HepG2 (cell line): ENCODE data around the gene PEX11A. TPM values are rescaled to one million over a fixed set of nuclear protein-coding genes. Genes with fewer than 3 reads are reported as not detected.

ENCODE experiments used
- ARNT ChIP-seq: fragments of 450-650 bp; IDR thresholded peaks from 2 replicates; pipeline ENCODE4 v1.6.1; 2017
- FOXJ3 ChIP-seq: sonication (generic); formaldehyde crosslinking; IDR thresholded peaks from 2 replicates; pipeline ENCODE4 v1.4.0; 2020; ENCODE audit warnings: missing genetic modification reagents, mild to moderate bottlenecking, borderline replicate concordance
- KAT8 ChIP-seq: IDR thresholded peaks from 2 replicates; pipeline ENCODE4 v1.6.1; 2016; ENCODE audit warnings: missing genetic modification reagents, missing compliant biosample characterization
- KDM5A ChIP-seq: fragments of 200-600 bp; sonication (generic); IDR thresholded peaks from 2 replicates; pipeline ENCODE4 v1.7.0; 2018; ENCODE audit warnings: antibody characterized with exemption, mild to moderate bottlenecking, low read length, borderline replicate concordance
- KLF11 ChIP-seq: IDR thresholded peaks from 2 replicates; pipeline ENCODE4 v1.6.1; 2016; ENCODE audit warnings: missing compliant biosample characterization
- MED8 ChIP-seq: sonication (generic); formaldehyde crosslinking; IDR thresholded peaks from 2 replicates; pipeline ENCODE4 v1.8.1; 2023; ENCODE audit warnings: mild to moderate bottlenecking, missing genetic modification reagents; ENCODE audit not compliant: insufficient replicate concordance
- NKX3-1 ChIP-seq: sonication (generic); formaldehyde crosslinking; IDR thresholded peaks from 2 replicates; pipeline ENCODE4 v1.5.0; 2020; ENCODE audit warnings: missing genetic modification reagents
- PAX8 ChIP-seq: sonication (generic); formaldehyde crosslinking; IDR thresholded peaks from 2 replicates; pipeline ENCODE4 v1.8.0; 2022; ENCODE audit warnings: mild to moderate bottlenecking, missing genetic modification reagents, borderline replicate concordance
- REL ChIP-seq: sonication (generic); formaldehyde crosslinking; conservative IDR thresholded peaks from 2 replicates; pipeline ENCODE4 v1.8.0; 2022; ENCODE audit warnings: mild to moderate bottlenecking, missing genetic modification reagents, moderate library complexity
- SALL1 ChIP-seq: sonication (generic); formaldehyde crosslinking; IDR thresholded peaks from 2 replicates; pipeline ENCODE4 v1.8.0; 2022; ENCODE audit warnings: mild to moderate bottlenecking, missing genetic modification reagents
- TBL1XR1 ChIP-seq: fragments of 150-350 bp; IDR thresholded peaks from 2 replicates; pipeline ENCODE4 v1.6.1; 2014; ENCODE audit warnings: borderline replicate concordance, low read length; ENCODE audit not compliant: partially characterized antibody
- TBX2 ChIP-seq: sonication (generic); formaldehyde crosslinking; IDR thresholded peaks from 2 replicates; pipeline ENCODE4 v1.5.0; 2020; ENCODE audit warnings: missing genetic modification reagents, mild to moderate bottlenecking, borderline replicate concordance
- WIZ ChIP-seq: sonication (generic); formaldehyde crosslinking; IDR thresholded peaks from 2 replicates; pipeline ENCODE4 v1.5.1; 2020; ENCODE audit warnings: mild to moderate bottlenecking, missing genetic modification reagents
- ZFP36 ChIP-seq: fragments of 150-350 bp; IDR thresholded peaks from 2 replicates; pipeline ENCODE4 v1.6.1; 2018; ENCODE audit warnings: borderline replicate concordance, low read length, low read depth; ENCODE audit not compliant: partially characterized antibody
- ZMYM4 ChIP-seq: sonication (generic); formaldehyde crosslinking; IDR thresholded peaks from 2 replicates; pipeline ENCODE4 v1.8.1; 2023; ENCODE audit warnings: mild to moderate bottlenecking, missing genetic modification reagents
- ZNF549 ChIP-seq: sonication (generic); formaldehyde crosslinking; IDR thresholded peaks from 2 replicates; pipeline ENCODE4 v1.5.0; 2020; ENCODE audit warnings: missing genetic modification reagents
- ZNF552 ChIP-seq: sonication (generic); formaldehyde crosslinking; IDR thresholded peaks from 2 replicates; pipeline ENCODE4 v1.9.0; 2022; ENCODE audit warnings: missing genetic modification reagents, mild to moderate bottlenecking, borderline replicate concordance
- ZNF577 ChIP-seq: sonication (generic); formaldehyde crosslinking; IDR thresholded peaks from 2 replicates; pipeline ENCODE4 v1.4.0; 2020; ENCODE audit warnings: mild to moderate bottlenecking, low read depth, missing genetic modification reagents, borderline replicate concordance
- ZNF766 ChIP-seq: sonication (generic); formaldehyde crosslinking; IDR thresholded peaks from 2 replicates; pipeline ENCODE4 v1.5.0; 2020; ENCODE audit warnings: missing genetic modification reagents, borderline replicate concordance
- ZNF83 ChIP-seq: sonication (generic); formaldehyde crosslinking; IDR thresholded peaks from 2 replicates; pipeline ENCODE4 v1.4.0; 2020; ENCODE audit warnings: missing genetic modification reagents, mild to moderate bottlenecking, borderline replicate concordance
- polyA plus RNA-seq, 8 experiments: library from polyadenylated mRNA; depleted of rRNA in 3 of 8; stranded (reverse) in 7 of 8; unstranded in 1 of 8; fragments of >200 nt; fragmentation: Illumina TruSeq in 4 of 8; extraction: Trizol in 4 of 8; gene quantifications; 2 replicates each; pipeline versions ENCODE4 v1.2.1 to v1.2.3, GENCODE V29; 2011 to 2016; ENCODE audit warnings: low read depth in 4 of 8, missing spikeins in 1 of 8, mixed read lengths in 1 of 8; ENCODE audit not compliant: insufficient read depth in 1 of 8
- total RNA-seq, 5 experiments: library from RNA; depleted of rRNA; stranded (reverse); fragments of >200 nt; fragmentation: Illumina TruSeq; extraction: Trizol; gene quantifications; 2 replicates each; pipeline ENCODE4 v1.2.3, GENCODE V29; 2016; ENCODE audit warnings: low read depth in 1 of 5
- TF ChIP-seq, protein P1 (sequence below): sonication (generic); formaldehyde crosslinking; IDR thresholded peaks from 2 replicates; pipeline ENCODE4 v1.4.0; 2020; ENCODE audit warnings: mild to moderate bottlenecking, low read depth, missing genetic modification reagents
- TF ChIP-seq, protein P2 (sequence below): sonication (generic); formaldehyde crosslinking; IDR thresholded peaks from 2 replicates; pipeline ENCODE4 v1.4.0; 2020; ENCODE audit warnings: missing genetic modification reagents, borderline replicate concordance
- TF ChIP-seq, protein P3 (sequence below): sonication (generic); formaldehyde crosslinking; IDR thresholded peaks from 2 replicates; pipeline ENCODE4 v1.4.0; 2020; ENCODE audit warnings: mild to moderate bottlenecking, low read depth, missing genetic modification reagents

PEX11A gene
- total and polyA plus RNA-seq, 2 of the 13 experiments (the other 11 are each of a cell fraction or from before 2014, with no cell fraction given) = 9.9 to 15.1 TPM

DNA sequence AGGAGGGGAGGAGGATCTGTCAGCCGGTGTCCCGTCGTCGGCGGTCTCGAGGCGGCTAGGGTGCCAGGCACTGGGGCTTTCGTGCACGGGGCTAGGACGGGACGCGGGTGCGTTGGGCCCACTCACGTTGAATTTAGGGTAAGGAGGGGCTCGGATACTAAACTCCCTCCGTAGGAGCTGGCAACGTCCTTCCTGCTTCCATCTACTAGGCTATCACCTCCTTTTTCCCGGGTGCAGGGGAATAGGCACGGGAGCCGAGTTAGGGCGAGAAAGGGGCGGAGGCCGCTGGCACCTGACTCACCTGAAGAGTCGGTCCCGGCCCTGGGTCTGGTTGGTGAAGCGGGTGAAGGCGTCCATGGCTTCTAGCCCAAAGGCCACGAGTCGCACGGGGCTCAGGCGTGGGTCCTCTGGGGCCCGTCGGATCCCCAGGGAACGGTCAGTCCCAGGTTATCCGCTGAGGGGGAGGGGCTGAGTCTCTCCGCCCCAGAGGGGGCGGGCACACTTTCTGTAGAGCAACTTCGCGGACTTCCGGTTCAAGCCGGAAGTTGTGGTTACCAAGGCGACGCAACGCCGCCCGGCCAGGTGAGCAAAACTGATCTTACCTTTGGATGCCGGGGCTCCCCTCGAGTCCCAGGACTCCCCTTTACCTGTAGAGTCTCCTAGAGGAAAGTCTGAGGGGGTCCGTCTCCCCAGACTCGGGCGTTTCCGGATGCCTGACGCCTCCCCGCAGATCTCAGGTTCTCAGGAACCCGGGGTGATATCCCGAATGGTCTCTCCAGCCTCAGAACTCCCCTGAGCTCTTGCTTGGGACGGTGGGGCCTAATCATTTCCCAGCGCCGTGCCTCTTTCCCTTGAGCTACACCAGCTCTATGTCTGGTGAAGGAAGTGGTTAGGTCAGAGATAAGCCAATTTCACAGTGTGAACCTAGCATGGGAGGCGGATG lies at the start of gene PEX11A, which contains the start of gene WDR93 (continued):
- TF ChIP-seq PAX8 = no peak
- TF ChIP-seq ZNF549 (CRISPR knock-in tag) = no peak
- no peak for TF ChIP-seq FOXJ3 (CRISPR knock-in tag)
- TF ChIP-seq, protein P1, sequence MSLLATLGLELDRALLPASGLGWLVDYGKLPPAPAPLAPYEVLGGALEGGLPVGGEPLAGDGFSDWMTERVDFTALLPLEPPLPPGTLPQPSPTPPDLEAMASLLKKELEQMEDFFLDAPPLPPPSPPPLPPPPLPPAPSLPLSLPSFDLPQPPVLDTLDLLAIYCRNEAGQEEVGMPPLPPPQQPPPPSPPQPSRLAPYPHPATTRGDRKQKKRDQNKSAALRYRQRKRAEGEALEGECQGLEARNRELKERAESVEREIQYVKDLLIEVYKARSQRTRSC (CRISPR knock-in tag) = no peak
- no peak for TF ChIP-seq WIZ (CRISPR knock-in tag)
- peak; percentile 60; the same call in 1 of the 2 replicates for TF ChIP-seq KDM5A
- no peak for TF ChIP-seq REL (CRISPR knock-in tag)
- no peak for TF ChIP-seq ZNF83 (CRISPR knock-in tag)
- TF ChIP-seq NKX3-1 (CRISPR knock-in tag) = no peak
- TF ChIP-seq TBX2 = peak; percentile 74
- no peak for TF ChIP-seq ZNF766
- no peak for TF ChIP-seq ZNF577 (CRISPR knock-in tag)
- no peak for TF ChIP-seq ZNF552
- TF ChIP-seq KAT8 (CRISPR knock-in tag) = peak; percentile 79
- TF ChIP-seq, protein P2, sequence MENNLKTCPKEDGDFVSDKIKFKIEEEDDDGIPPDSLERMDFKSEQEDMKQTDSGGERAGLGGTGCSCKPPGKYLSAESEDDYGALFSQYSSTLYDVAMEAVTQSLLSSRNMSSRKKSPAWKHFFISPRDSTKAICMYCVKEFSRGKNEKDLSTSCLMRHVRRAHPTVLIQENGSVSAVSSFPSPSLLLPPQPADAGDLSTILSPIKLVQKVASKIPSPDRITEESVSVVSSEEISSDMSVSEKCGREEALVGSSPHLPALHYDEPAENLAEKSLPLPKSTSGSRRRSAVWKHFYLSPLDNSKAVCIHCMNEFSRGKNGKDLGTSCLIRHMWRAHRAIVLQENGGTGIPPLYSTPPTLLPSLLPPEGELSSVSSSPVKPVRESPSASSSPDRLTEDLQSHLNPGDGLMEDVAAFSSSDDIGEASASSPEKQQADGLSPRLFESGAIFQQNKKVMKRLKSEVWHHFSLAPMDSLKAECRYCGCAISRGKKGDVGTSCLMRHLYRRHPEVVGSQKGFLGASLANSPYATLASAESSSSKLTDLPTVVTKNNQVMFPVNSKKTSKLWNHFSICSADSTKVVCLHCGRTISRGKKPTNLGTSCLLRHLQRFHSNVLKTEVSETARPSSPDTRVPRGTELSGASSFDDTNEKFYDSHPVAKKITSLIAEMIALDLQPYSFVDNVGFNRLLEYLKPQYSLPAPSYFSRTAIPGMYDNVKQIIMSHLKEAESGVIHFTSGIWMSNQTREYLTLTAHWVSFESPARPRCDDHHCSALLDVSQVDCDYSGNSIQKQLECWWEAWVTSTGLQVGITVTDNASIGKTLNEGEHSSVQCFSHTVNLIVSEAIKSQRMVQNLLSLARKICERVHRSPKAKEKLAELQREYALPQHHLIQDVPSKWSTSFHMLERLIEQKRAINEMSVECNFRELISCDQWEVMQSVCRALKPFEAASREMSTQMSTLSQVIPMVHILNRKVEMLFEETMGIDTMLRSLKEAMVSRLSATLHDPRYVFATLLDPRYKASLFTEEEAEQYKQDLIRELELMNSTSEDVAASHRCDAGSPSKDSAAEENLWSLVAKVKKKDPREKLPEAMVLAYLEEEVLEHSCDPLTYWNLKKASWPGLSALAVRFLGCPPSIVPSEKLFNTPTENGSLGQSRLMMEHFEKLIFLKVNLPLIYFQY = peak; percentile 46; the same call in 1 of the 2 replicates
- no peak for TF ChIP-seq ARNT
- peak; percentile 66; the same call in 1 of the 2 replicates for TF ChIP-seq ZMYM4
- TF ChIP-seq TBL1XR1 = no peak
- no peak for TF ChIP-seq MED8
- peak; percentile 81 for TF ChIP-seq SALL1 (CRISPR knock-in tag)
- TF ChIP-seq KLF11 = no peak
- TF ChIP-seq, protein P3, sequence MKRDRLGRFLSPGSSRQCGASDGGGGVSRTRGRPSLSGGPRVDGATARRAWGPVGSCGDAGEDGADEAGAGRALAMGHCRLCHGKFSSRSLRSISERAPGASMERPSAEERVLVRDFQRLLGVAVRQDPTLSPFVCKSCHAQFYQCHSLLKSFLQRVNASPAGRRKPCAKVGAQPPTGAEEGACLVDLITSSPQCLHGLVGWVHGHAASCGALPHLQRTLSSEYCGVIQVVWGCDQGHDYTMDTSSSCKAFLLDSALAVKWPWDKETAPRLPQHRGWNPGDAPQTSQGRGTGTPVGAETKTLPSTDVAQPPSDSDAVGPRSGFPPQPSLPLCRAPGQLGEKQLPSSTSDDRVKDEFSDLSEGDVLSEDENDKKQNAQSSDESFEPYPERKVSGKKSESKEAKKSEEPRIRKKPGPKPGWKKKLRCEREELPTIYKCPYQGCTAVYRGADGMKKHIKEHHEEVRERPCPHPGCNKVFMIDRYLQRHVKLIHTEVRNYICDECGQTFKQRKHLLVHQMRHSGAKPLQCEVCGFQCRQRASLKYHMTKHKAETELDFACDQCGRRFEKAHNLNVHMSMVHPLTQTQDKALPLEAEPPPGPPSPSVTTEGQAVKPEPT (CRISPR knock-in tag) = no peak
- TF ChIP-seq ZFP36 = no peak
